SHP77 treated with DMSO at 0.1 percent for 48 hours (cell line): ENCODE data around the gene HCST.
"Not testable (repeated sequence)": the region's sequence is repeated elsewhere in the genome, so short reads cannot be mapped to it uniquely, and the experiment has no call there.

Experiments
- DNase-seq: peaks from one replicate; lab custom pipeline; 2025; lab: John Stamatoyannopoulos, UW

The HCST gene

GRCh38 chr19:35904311-35905068 lies 2.2 kb downstream of the HCST start:
- DNase-seq: no peak

GRCh38 chr19:35905178-35905727 lies 2.9 kb downstream of the HCST start:
- DNase-seq: no peak

- DNase-seq: no peak
Observed at GRCh38 chr19:35907377-35907745, 5.0 kb downstream of the HCST start.

- DNase-seq: no peak
Observed at GRCh38 chr19:35908010-35908441, 5.7 kb downstream of the HCST start, which contains the start of gene TYROBP. TYROBP (minus strand) TSS chr19:35908295; CDS start chr19:35908228, 67 bp downstream.

GRCh38 chr19:35908973-35909683 lies 6.8 kb downstream of the HCST start:
- DNase-seq: no peak

GRCh38 chr19:35909684-35910035 lies 7.3 kb downstream of the HCST start:
- no peak for DNase-seq

- not testable (repeated sequence) for DNase-seq
Observed at GRCh38 chr19:35910355-35910754, 8.0 kb downstream of the HCST start.

- no peak for DNase-seq
Observed at GRCh38 chr19:35911173-35911572, 8.8 kb downstream of the HCST start.

- no peak for DNase-seq
Observed at GRCh38 chr19:35911790-35912189, 9.5 kb downstream of the HCST start.

GRCh38 chr19:35913589-35913988 lies 11.3 kb downstream of the HCST start:
- no peak for DNase-seq

GRCh38 chr19:35915443-35915842 lies 13.1 kb downstream of the HCST start:
- no peak for DNase-seq

- no peak for DNase-seq
Observed at GRCh38 chr19:35919306-35919705, 17.0 kb downstream of the HCST start.

GRCh38 chr19:35921012-35921411 lies 18.7 kb downstream of the HCST start:
- DNase-seq: no peak

- DNase-seq: no peak
Observed at GRCh38 chr19:35925501-35925900, 23.2 kb downstream of the HCST start.

- no peak for DNase-seq
Observed at GRCh38 chr19:35928507-35928906, 26.2 kb downstream of the HCST start.

- DNase-seq: no peak
Observed at GRCh38 chr19:35929876-35930275, 27.5 kb downstream of the HCST start.

GRCh38 chr19:35931161-35931873 lies 29.0 kb downstream of the HCST start:
- peak; percentile 93 for DNase-seq

- DNase-seq: no peak
Observed at GRCh38 chr19:35931874-35932202, 29.5 kb downstream of the HCST start.

- DNase-seq: no peak
Observed at GRCh38 chr19:35932291-35932936, 30.1 kb downstream of the HCST start.

- peak; percentile 62 for DNase-seq
Observed at GRCh38 chr19:35935911-35936737, 33.8 kb downstream of the HCST start, which contains the start of gene LRFN3. LRFN3 (plus strand) TSS chr19:35936374; CDS start chr19:35939426, 3,052 bp downstream.

GRCh38 chr19:35936738-35937268 lies 34.5 kb downstream of the HCST start:
- no peak for DNase-seq
